SJCRH30 (cell line): ENCODE measurements around the gene PRKN. TPM values are rescaled to one million over a fixed set of nuclear protein-coding genes. Genes with fewer than 3 reads are reported as not detected.
A peak's percentile ranks its signal among the peaks of the same experiment; 100 is the strongest.
"Not testable (repeated sequence)": the region's sequence is repeated elsewhere in the genome, so short reads cannot be mapped to it uniquely, and the experiment has no call there.

Experiments used
- DNase-seq, 2 experiments: peaks; one replicate each; pipeline ENCODE4 v3.0.0-alpha.2; 2015 to 2020
- H3K27ac ChIP-seq: fragments of 250-450 bp; sonication (Bioruptor Pico); 2 replicates; pipeline ENCODE4 v1.5.1; 2020; ENCODE audit warnings: mild to moderate bottlenecking, moderate library complexity
- H3K27me3 ChIP-seq: fragments of 250-450 bp; sonication (Bioruptor Pico); 2 replicates; pipeline ENCODE4 v1.5.1; 2020; ENCODE audit warnings: mild to moderate bottlenecking, moderate library complexity
- H3K36me3 ChIP-seq: fragments of 250-450 bp; sonication (Bioruptor Pico); 2 replicates; pipeline ENCODE4 v1.5.1; 2020; ENCODE audit warnings: mild to moderate bottlenecking, moderate library complexity
- H3K4me1 ChIP-seq: fragments of 250-450 bp; sonication (Bioruptor Pico); 2 replicates; pipeline ENCODE4 v1.5.1; 2020; ENCODE audit warnings: mild to moderate bottlenecking, moderate library complexity
- H3K4me3 ChIP-seq: fragments of 250-450 bp; sonication (Bioruptor Pico); 2 replicates; pipeline ENCODE4 v1.5.1; 2020; ENCODE audit warnings: mild to moderate bottlenecking, moderate library complexity
- H3K9me3 ChIP-seq: fragments of 250-450 bp; sonication (Bioruptor Pico); replicated peaks from 2 replicates; pipeline ENCODE4 v1.5.1; 2020; ENCODE audit warnings: mild to moderate bottlenecking, moderate library complexity
- total RNA-seq: library from RNA; depleted of rRNA; stranded (reverse); fragments of >200 nt; shearing (Covaris generic); gene quantifications from 2 replicates; pipeline ENCODE4 v1.2.3, GENCODE V29; 2014

The PRKN gene
- total RNA-seq, 1 experiment from 2014 or later = not detected

- H3K36me3 ChIP-seq, DNase-seq, H3K27ac ChIP-seq, H3K27me3 ChIP-seq, H3K4me3 ChIP-seq, H3K4me1 ChIP-seq, H3K9me3 ChIP-seq: not testable (repeated sequence)
Measured at GRCh38 chr6:162678896-162679295, 48.7 kb downstream of the PRKN start.

GRCh38 chr6:162675503-162675902 is 52.1 kb downstream of the PRKN start:
- Histone ChIP-seq H3K27me3 (no peaks in the 10 kb centered on the region), H3K4me3 (no peak overlapping the region), H3K27ac (no peak overlapping the region), H3K4me1 (no peaks in the 10 kb centered on the region), H3K36me3 (no peaks in the 10 kb centered on the region), H3K9me3 (no peaks in the 10 kb centered on the region)
- DNase-seq = no peak

GRCh38 chr6:162674452-162674851 is 53.1 kb downstream of the PRKN start:
- H3K4me1 ChIP-seq = no peaks in the 10 kb centered on the region
- no peak for DNase-seq
- H3K9me3 ChIP-seq = no peaks in the 10 kb centered on the region
- H3K4me3 ChIP-seq = no peak overlapping the region
- no peaks in the 10 kb centered on the region for H3K36me3 ChIP-seq
- no peaks in the 10 kb centered on the region for H3K27me3 ChIP-seq
- H3K27ac ChIP-seq = no peak overlapping the region

- DNase-seq = no peak
- Histone ChIP-seq H3K4me1 (no peaks in the 10 kb centered on the region), H3K27me3 (no peaks in the 10 kb centered on the region), H3K4me3 (no peak overlapping the region), H3K36me3 (no peaks in the 10 kb centered on the region), H3K9me3 (no peaks in the 10 kb centered on the region), H3K27ac (no peak overlapping the region)
Measured at GRCh38 chr6:162671580-162672165, 55.9 kb downstream of the PRKN start.

- Histone ChIP-seq H3K4me3 (no peak overlapping the region), H3K36me3 (no peaks in the 10 kb centered on the region), H3K4me1 (no peaks in the 10 kb centered on the region), H3K27ac (no peak overlapping the region), H3K9me3 (no peaks in the 10 kb centered on the region), H3K27me3 (no peaks in the 10 kb centered on the region)
- no peak for DNase-seq
Measured at GRCh38 chr6:162670345-162670744, 57.2 kb downstream of the PRKN start.

- H3K27me3 ChIP-seq = no peaks in the 10 kb centered on the region
- H3K4me3 ChIP-seq = no peak overlapping the region
- no peaks in the 10 kb centered on the region for H3K4me1 ChIP-seq
- H3K9me3 ChIP-seq = no peaks in the 10 kb centered on the region
- H3K36me3 ChIP-seq = no peaks in the 10 kb centered on the region
- DNase-seq = no peak
- no peak overlapping the region for H3K27ac ChIP-seq
Measured at GRCh38 chr6:162666246-162666645, 61.3 kb downstream of the PRKN start.

GRCh38 chr6:162653808-162654207 is 73.8 kb downstream of the PRKN start:
- Histone ChIP-seq H3K36me3 (no peaks in the 10 kb centered on the region), H3K4me3 (no peak overlapping the region), H3K27me3 (no peaks in the 10 kb centered on the region), H3K27ac (no peak overlapping the region), H3K4me1 (no peaks in the 10 kb centered on the region), H3K9me3 (no peaks in the 10 kb centered on the region)
- DNase-seq = no peak

- Histone ChIP-seq H3K27ac (no peak overlapping the region), H3K9me3 (no peaks in the 10 kb centered on the region), H3K36me3 (no peaks in the 10 kb centered on the region), H3K27me3 (no peaks in the 10 kb centered on the region), H3K4me1 (no peaks in the 10 kb centered on the region), H3K4me3 (no peak overlapping the region)
- DNase-seq = peak in 1 of 2 experiments; percentile 16
Measured at GRCh38 chr6:162651505-162651904, 76.1 kb downstream of the PRKN start.

- H3K4me1 ChIP-seq = no peaks in the 10 kb centered on the region
- no peaks in the 10 kb centered on the region for H3K9me3 ChIP-seq
- DNase-seq = no peak
- H3K36me3 ChIP-seq = no peaks in the 10 kb centered on the region
- H3K4me3 ChIP-seq = no peak overlapping the region
- no peak overlapping the region for H3K27ac ChIP-seq
- H3K27me3 ChIP-seq = no peaks in the 10 kb centered on the region
Measured at GRCh38 chr6:162649271-162649670, 78.3 kb downstream of the PRKN start.

GRCh38 chr6:162644153-162644552 is 83.4 kb downstream of the PRKN start:
- Histone ChIP-seq H3K4me3 (no peak overlapping the region), H3K9me3 (no peaks in the 10 kb centered on the region), H3K36me3 (no peaks in the 10 kb centered on the region; the same call in 1 of the 2 replicates), H3K27ac (no peak overlapping the region), H3K27me3 (0 out of 2 replicates have a peak, but pooled peaks cover 7% of the 10 kb centered on the region), H3K4me1 (no peaks in the 10 kb centered on the region)
- DNase-seq = no peak

- no peaks in the 10 kb centered on the region for H3K4me1 ChIP-seq
- H3K36me3 ChIP-seq = no peaks in the 10 kb centered on the region; the same call in 1 of the 2 replicates
- H3K27ac ChIP-seq = no peak overlapping the region
- no peak overlapping the region for H3K4me3 ChIP-seq
- H3K27me3 ChIP-seq = 0 out of 2 replicates have a peak, but pooled peaks cover 7% of the 10 kb centered on the region
- no peaks in the 10 kb centered on the region for H3K9me3 ChIP-seq
- no peak for DNase-seq
Measured at GRCh38 chr6:162640756-162641155, 86.8 kb downstream of the PRKN start.

GRCh38 chr6:162639951-162640350 is 87.6 kb downstream of the PRKN start:
- H3K4me1 ChIP-seq = no peaks in the 10 kb centered on the region
- DNase-seq = no peak
- no peaks in the 10 kb centered on the region; the same call in 1 of the 2 replicates for H3K36me3 ChIP-seq
- 0 out of 2 replicates have a peak, but pooled peaks cover 7% of the 10 kb centered on the region for H3K27me3 ChIP-seq
- no peaks in the 10 kb centered on the region for H3K9me3 ChIP-seq
- H3K4me3 ChIP-seq = no peak overlapping the region
- no peak overlapping the region for H3K27ac ChIP-seq

GRCh38 chr6:162638931-162639574 is 88.5 kb downstream of the PRKN start:
- Histone ChIP-seq H3K4me3 (no peak overlapping the region), H3K36me3 (no peaks in the 10 kb centered on the region; the same call in 1 of the 2 replicates), H3K9me3 (no peaks in the 10 kb centered on the region), H3K27me3 (0 out of 2 replicates have a peak, but pooled peaks cover 7% of the 10 kb centered on the region), H3K4me1 (no peaks in the 10 kb centered on the region), H3K27ac (no peak overlapping the region)
- no peak for DNase-seq

- Histone ChIP-seq H3K9me3 (no peaks in the 10 kb centered on the region), H3K36me3 (no peaks in the 10 kb centered on the region; the same call in 1 of the 2 replicates), H3K27ac (no peak overlapping the region), H3K27me3 (0 out of 2 replicates have a peak, but pooled peaks cover 4% of the 10 kb centered on the region), H3K4me1 (no peaks in the 10 kb centered on the region), H3K4me3 (no peak overlapping the region)
- no peak for DNase-seq
Measured at GRCh38 chr6:162637317-162637716, 90.2 kb downstream of the PRKN start.

GRCh38 chr6:162636167-162636566 is 91.4 kb downstream of the PRKN start:
- Histone ChIP-seq H3K36me3 (no peaks in the 10 kb centered on the region), H3K27me3 (0 out of 2 replicates have a peak, but pooled peaks cover under 1% of the 10 kb centered on the region), H3K4me3 (no peak overlapping the region), H3K9me3 (no peaks in the 10 kb centered on the region), H3K4me1 (no peaks in the 10 kb centered on the region), H3K27ac (no peak overlapping the region)
- no peak for DNase-seq

GRCh38 chr6:162631546-162631945 is 96.0 kb downstream of the PRKN start:
- Histone ChIP-seq H3K36me3 (no peaks in the 10 kb centered on the region), H3K27ac (no peak overlapping the region), H3K27me3 (no peaks in the 10 kb centered on the region)

More at GRCh38 chr6:162631546-162631945, 96.0 kb downstream of the PRKN start:
- no peak for DNase-seq
- Histone ChIP-seq H3K4me3 (no peak overlapping the region), H3K9me3 (no peaks in the 10 kb centered on the region), H3K4me1 (no peaks in the 10 kb centered on the region)
